Esophagus squamous epithelium (tissue), 4 donors: ENCODE measurements around the gene RPL28.

Source experiments
- POLR2A ChIP-seq, 4 donors: fragments of 450-650 bp; IDR thresholded peaks; one replicate each; pipeline ENCODE4 v1.6.1; 2017; ENCODE audit warnings: antibody characterized with exemption in 4 of 4, mild to moderate bottlenecking in 4 of 4, moderate library complexity in 3 of 4
- TF ChIP-seq, protein P1 (sequence below), 6 experiments: fragments of 450-650 bp in 4 of 6; fragments of 200-600 bp in 2 of 6; sonication (generic) in 2 of 6; IDR thresholded peaks; one replicate each; pipeline ENCODE4 v1.5.1; 2016 to 2019; ENCODE audit warnings: antibody characterized with exemption in 6 of 6, mild to moderate bottlenecking in 4 of 6, moderate library complexity in 4 of 6

DNA sequence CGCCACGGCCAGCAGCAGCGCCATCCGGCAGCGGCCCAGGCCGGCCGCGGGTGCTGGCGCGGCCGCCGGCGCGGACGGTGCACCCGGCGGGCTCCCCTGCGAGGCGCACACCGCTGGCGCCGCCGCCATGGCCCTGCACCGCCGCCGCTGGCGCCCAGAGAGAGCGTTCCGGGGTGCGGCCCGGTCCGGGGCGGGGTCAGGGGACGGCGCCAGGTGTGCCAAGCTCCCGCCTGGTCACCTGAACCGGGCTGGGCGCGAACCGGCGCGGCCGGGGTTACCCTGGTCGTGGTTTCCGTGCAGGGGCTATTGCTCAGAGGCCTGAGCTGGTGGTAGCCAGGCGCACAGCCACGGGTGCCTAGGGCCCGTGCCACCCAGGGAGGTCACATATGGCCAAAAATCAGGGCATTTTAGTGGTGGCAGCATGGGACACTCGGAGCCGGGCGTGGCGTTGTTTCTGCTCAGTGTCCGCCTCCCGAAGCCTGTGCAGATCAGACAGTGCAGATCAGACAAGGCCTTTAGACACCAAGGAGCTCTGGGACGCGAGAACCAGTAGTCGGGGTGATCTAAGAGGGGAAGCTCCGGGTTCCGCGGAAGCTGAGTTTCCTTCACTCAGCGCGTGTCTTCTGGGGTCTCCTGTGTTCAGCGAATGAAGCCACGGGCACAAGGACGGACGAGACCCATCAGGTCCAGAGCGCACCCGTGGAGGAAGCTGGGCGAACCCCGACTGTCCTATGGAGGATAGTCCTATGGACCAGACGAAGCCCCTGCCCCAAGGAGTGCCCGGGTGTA lies 1.4 kb upstream of the RPL28 start, which contains the start of gene TMEM238:
- TF ChIP-seq, protein P1, sequence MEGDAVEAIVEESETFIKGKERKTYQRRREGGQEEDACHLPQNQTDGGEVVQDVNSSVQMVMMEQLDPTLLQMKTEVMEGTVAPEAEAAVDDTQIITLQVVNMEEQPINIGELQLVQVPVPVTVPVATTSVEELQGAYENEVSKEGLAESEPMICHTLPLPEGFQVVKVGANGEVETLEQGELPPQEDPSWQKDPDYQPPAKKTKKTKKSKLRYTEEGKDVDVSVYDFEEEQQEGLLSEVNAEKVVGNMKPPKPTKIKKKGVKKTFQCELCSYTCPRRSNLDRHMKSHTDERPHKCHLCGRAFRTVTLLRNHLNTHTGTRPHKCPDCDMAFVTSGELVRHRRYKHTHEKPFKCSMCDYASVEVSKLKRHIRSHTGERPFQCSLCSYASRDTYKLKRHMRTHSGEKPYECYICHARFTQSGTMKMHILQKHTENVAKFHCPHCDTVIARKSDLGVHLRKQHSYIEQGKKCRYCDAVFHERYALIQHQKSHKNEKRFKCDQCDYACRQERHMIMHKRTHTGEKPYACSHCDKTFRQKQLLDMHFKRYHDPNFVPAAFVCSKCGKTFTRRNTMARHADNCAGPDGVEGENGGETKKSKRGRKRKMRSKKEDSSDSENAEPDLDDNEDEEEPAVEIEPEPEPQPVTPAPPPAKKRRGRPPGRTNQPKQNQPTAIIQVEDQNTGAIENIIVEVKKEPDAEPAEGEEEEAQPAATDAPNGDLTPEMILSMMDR (IDR thresholded peaks at IDR 0.05), result peak in 2 of 6 experiments; percentile 2 to 4
- TF ChIP-seq POLR2A (IDR thresholded peaks at IDR 0.05), result peak in 1 of 4 donors; percentile 46
